OCI-LY3 (cell line): ENCODE results near the gene STK39.

ENCODE experiments used
- H2AFZ ChIP-seq: fragments of 200-600, 300-600 bp; shearing (Covaris generic); 2 replicates; pipeline ENCODE4 v1.6.0; 2014; ENCODE audit warnings: antibody characterized with exemption, low read depth, low read length
- H3K27ac ChIP-seq: fragments of 200-600, 300-600 bp; sonication (generic); 2 replicates; pipeline ENCODE4 v1.5.1; 2014; ENCODE audit warnings: mild to moderate bottlenecking, low read length, moderate library complexity, mixed read lengths
- H3K27me3 ChIP-seq: fragments of 200-600, 300-600 bp; sonication (generic); 2 replicates; pipeline ENCODE4 v1.6.1; 2014; ENCODE audit warnings: low read depth, low read length, mixed read lengths
- H3K36me3 ChIP-seq: fragments of 200-600, 300-600 bp; sonication (generic); replicated peaks from 2 replicates; pipeline ENCODE3; 2014; ENCODE audit warnings: low read depth, low read length, mixed read lengths
- H3K4me1 ChIP-seq: fragments of 300-600, 200-600 bp; sonication (generic); 2 replicates; pipeline ENCODE4 v1.6.1; 2014; ENCODE audit warnings: low read length, mixed read lengths
- H3K4me2 ChIP-seq: fragments of 200-600, 300-600 bp; sonication (generic); 2 replicates; pipeline ENCODE4 v1.6.1; 2014; ENCODE audit warnings: low read length, mixed read lengths
- H3K4me3 ChIP-seq: fragments of 300-600, 200-600 bp; sonication (generic); 2 replicates; pipeline ENCODE4 v1.5.1; 2014; ENCODE audit warnings: antibody characterized with exemption, mild to moderate bottlenecking, low read length, moderate library complexity
- H3K79me2 ChIP-seq: fragments of 300-600, 200-600 bp; shearing (Covaris generic); 2 replicates; pipeline ENCODE4 v1.6.1; 2014; ENCODE audit warnings: mild to moderate bottlenecking, low read length, mixed read lengths
- H3K9ac ChIP-seq: fragments of 300-600, 200-600 bp; shearing (Covaris generic); 2 replicates; pipeline ENCODE4 v1.6.0; 2014; ENCODE audit warnings: mild to moderate bottlenecking, low read length, moderate library complexity
- H3K9me3 ChIP-seq: fragments of 200-600, 300-600 bp; shearing (Covaris generic); 2 replicates; pipeline ENCODE4 v1.6.1; 2014; ENCODE audit warnings: low read length, mixed read lengths; ENCODE audit not compliant: insufficient read depth
- H4K20me1 ChIP-seq: fragments of 200-600, 300-600 bp; sonication (generic); 2 replicates; pipeline ENCODE4 v1.6.1; 2016; ENCODE audit warnings: low read length, mixed read lengths; ENCODE audit not compliant: insufficient read depth
- EZH2phosphoT487 ChIP-seq: fragments of 200-600 bp; shearing (Covaris generic); IDR thresholded peaks from 2 replicates; pipeline ENCODE4 v1.6.1; 2018; ENCODE audit warnings: antibody characterized with exemption, mixed run types, low read depth
- TF ChIP-seq, protein P1 (sequence below): fragments of 200-600, 300-600 bp; sonication (generic); IDR thresholded peaks from 2 replicates; pipeline ENCODE4 v1.5.1; 2014; ENCODE audit warnings: antibody characterized with exemption, low read length, low read depth

Gene STK39

DNA sequence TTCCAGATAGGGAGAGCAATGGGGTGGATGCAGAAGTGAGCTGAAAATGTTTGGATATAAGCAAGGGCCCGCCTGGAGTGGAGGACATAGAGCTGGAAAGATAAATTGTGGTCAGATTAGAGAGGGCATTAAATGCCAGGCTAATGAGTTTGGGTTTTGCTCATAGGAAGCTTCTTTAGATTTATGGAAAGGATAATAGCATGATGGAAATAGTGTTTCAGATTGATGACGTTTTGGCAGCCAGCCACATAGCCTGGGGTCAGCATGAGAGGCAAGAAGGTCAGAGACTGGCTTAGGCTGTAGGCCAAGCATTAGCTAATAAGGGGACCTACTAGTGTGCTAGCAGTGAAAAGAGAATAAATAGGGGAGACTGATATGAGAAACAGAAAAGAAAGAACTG is 321.6 kb downstream of the STK39 start:
- no peak overlapping the region for H3K4me2 ChIP-seq
- no peaks in the 10 kb centered on the region for H4K20me1 ChIP-seq
- H3K9me3 ChIP-seq: no peaks in the 10 kb centered on the region
- H3K79me2 ChIP-seq: no peaks in the 10 kb centered on the region
- no peaks in the 10 kb centered on the region for H3K4me1 ChIP-seq
- H3K9ac ChIP-seq: no peak overlapping the region
- H2AFZ ChIP-seq: no peak overlapping the region
- TF ChIP-seq, protein P1, sequence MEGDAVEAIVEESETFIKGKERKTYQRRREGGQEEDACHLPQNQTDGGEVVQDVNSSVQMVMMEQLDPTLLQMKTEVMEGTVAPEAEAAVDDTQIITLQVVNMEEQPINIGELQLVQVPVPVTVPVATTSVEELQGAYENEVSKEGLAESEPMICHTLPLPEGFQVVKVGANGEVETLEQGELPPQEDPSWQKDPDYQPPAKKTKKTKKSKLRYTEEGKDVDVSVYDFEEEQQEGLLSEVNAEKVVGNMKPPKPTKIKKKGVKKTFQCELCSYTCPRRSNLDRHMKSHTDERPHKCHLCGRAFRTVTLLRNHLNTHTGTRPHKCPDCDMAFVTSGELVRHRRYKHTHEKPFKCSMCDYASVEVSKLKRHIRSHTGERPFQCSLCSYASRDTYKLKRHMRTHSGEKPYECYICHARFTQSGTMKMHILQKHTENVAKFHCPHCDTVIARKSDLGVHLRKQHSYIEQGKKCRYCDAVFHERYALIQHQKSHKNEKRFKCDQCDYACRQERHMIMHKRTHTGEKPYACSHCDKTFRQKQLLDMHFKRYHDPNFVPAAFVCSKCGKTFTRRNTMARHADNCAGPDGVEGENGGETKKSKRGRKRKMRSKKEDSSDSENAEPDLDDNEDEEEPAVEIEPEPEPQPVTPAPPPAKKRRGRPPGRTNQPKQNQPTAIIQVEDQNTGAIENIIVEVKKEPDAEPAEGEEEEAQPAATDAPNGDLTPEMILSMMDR: no peak
- no peak for TF ChIP-seq EZH2phosphoT487
- H3K27me3 ChIP-seq: 0 out of 2 replicates have a peak, but pooled peaks cover 2% of the 10 kb centered on the region
- no peak overlapping the region for H3K27ac ChIP-seq
- no peaks in the 10 kb centered on the region for H3K36me3 ChIP-seq
- no peak overlapping the region for H3K4me3 ChIP-seq

DNA sequence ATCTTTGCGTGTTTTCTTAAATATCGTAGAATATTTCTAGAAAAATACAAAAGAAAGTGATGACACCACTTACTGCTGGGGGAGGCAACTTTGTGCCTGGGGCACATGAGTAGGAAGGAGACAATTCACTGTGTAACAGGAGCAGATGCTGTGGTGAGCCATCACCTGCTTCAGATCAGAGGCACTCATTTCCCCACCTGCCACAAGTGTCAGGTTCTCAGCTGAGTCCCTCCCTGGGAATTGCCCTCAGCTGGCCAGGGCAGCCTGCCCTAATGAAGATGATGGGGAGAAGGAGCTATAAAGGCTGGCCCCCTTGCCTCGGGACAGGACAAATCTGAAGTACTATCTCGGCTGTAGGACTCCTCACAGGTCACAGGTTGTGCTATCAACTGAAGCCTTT is 322.8 kb downstream of the STK39 start:
- Histone ChIP-seq H3K9me3 (no peaks in the 10 kb centered on the region), H3K27me3 (0 out of 2 replicates have a peak, but pooled peaks cover 2% of the 10 kb centered on the region), H2AFZ (no peak overlapping the region), H3K79me2 (no peaks in the 10 kb centered on the region), H3K4me2 (no peak overlapping the region), H3K27ac (no peak overlapping the region), H3K4me3 (no peak overlapping the region), H3K9ac (no peak overlapping the region), H3K4me1 (no peaks in the 10 kb centered on the region), H3K36me3 (no peaks in the 10 kb centered on the region), H4K20me1 (no peaks in the 10 kb centered on the region)
- TF ChIP-seq, protein P1: no peak
- TF ChIP-seq EZH2phosphoT487: no peak

- H3K27me3 ChIP-seq: no peaks in the 10 kb centered on the region
- H3K79me2 ChIP-seq: no peaks in the 10 kb centered on the region
- H4K20me1 ChIP-seq: no peaks in the 10 kb centered on the region
- H3K9ac ChIP-seq: no peak overlapping the region
- no peak overlapping the region for H3K27ac ChIP-seq
- H3K4me3 ChIP-seq: no peak overlapping the region
- no peak for TF ChIP-seq EZH2phosphoT487
- TF ChIP-seq, protein P1: no peak
- H3K9me3 ChIP-seq: no peaks in the 10 kb centered on the region
- no peaks in the 10 kb centered on the region for H3K4me1 ChIP-seq
- no peaks in the 10 kb centered on the region for H3K36me3 ChIP-seq
- no peak overlapping the region for H2AFZ ChIP-seq
- no peak overlapping the region for H3K4me2 ChIP-seq
Observed at GRCh38 chr2:167916756-167917155, 330.6 kb downstream of the STK39 start.

DNA sequence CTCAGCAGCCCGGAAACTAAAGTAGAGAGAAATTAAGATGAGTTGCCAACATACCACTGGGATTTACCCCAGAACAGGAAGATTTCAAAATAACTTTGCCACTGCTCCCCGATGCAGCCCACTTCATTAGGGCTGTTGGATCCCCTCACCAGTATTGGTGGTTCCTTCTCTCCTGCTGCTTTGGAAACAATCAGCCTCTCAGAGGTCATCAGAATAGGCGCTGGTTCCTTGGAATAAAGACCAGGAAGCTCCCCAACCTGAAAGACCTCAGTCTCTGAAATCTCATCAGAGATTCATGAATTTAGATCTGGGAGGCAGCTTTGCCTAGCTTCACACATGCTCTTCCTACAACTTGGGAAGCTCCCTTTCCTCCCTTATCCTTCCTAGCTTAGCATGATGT is 332.4 kb downstream of the STK39 start:
- Histone ChIP-seq H3K9me3 (no peaks in the 10 kb centered on the region), H3K36me3 (no peaks in the 10 kb centered on the region), H3K79me2 (no peaks in the 10 kb centered on the region), H3K27me3 (no peaks in the 10 kb centered on the region), H4K20me1 (no peaks in the 10 kb centered on the region), H3K4me2 (no peak overlapping the region), H3K27ac (no peak overlapping the region), H3K9ac (no peak overlapping the region), H3K4me1 (no peaks in the 10 kb centered on the region), H2AFZ (no peak overlapping the region), H3K4me3 (no peak overlapping the region)
- TF ChIP-seq, protein P1: no peak
- no peak for TF ChIP-seq EZH2phosphoT487
